ENCODE results near the gene COQ4.

DNA sequence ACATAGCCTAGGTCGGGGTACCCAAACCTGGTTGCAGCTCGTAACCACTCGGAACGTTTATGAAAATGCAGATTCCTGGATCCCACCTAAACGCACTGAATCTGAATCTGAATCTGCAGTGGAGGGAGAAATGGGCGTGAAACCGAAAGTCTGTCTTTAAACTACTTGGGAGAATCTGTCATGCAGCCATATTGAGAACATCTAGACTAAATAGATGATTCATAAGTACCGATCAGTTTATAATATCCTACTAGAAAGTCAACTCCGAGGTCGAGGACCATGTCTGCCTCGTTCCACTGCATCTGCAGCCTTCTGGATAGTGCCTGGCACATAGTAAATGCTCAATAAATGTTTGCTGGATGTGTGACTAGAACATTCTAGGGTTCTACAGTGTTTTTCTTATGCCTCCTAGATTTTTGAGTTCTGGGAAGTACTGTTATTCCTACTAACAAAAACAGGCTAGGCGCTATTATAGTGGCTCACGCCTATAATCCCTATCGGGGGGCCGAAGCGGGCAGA is 632 bp downstream of the COQ4 start:
- TF ChIP-seq TAF1 (IDR thresholded peaks at IDR 0.05; ENCODE audit: borderline replicate concordance, low read depth, low read length), result no peak
- no peak for TF ChIP-seq POLR2A (IDR thresholded peaks at IDR 0.05; ENCODE audit: low read depth, low read length)
- TF ChIP-seq POLR2AphosphoS5 (IDR thresholded peaks at IDR 0.05; ENCODE audit: low read depth, low read length), result no peak

Data from GM12892 (cell line).